ENCODE measurements around the gene TFAP2D. TPM values are rescaled to one million over a fixed set of nuclear protein-coding genes. Genes with fewer than 3 reads are reported as not detected.
A peak's percentile ranks its signal among the peaks of the same experiment; 100 is the strongest.

The TFAP2D gene
- total RNA-seq, 1 donor from 2014 or later = not detected

DNA sequence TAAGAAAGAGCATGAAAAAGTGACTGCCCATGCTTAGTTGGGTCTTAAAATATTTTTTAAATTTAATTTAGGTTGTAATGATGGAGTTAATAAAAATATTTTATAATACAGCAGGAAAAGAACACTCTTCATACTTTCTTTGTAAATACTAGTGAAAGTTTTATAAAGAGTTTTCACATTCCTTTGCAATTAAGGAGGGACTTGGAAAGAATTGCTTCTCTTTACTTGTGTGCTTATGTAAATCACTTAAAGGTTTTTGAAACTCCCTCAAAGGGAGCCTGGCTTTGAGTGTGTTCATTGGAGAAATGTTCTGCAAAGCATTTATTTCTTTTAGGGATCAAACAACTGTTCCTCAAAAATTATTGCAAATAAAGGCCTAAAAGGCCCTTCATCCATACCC, 93.7 kb downstream of the TFAP2D start:
- Mint-ChIP-seq H3K27me3 (ENCODE audit: insufficient read depth, low read depth) (peaks cover 5% of the 10 kb centered on the region), H3K4me3 (no peak overlapping the region), H3K36me3 (no peaks in the 10 kb centered on the region), H3K27ac (no peak overlapping the region), H3K9me3 (peaks cover 9% of the 10 kb centered on the region), H3K4me1 (no peaks in the 10 kb centered on the region)
- Histone ChIP-seq H3K27me3 (peaks cover 17% of the 10 kb centered on the region), H3K27ac (no peak overlapping the region), H2AFZ (replicated peaks) (no peak overlapping the region), H3K79me2 (ENCODE audit: low read depth) (no peaks in the 10 kb centered on the region), H3K9me3 (ENCODE audit: low read depth) (no peaks in the 10 kb centered on the region), H3F3A (ENCODE audit: low read depth) (no peaks in the 10 kb centered on the region), H3K9ac (no peak overlapping the region), H3K4me1 (no peaks in the 10 kb centered on the region), H3K4me3 (no peak overlapping the region), H4K20me1 (ENCODE audit: low read depth) (no peaks in the 10 kb centered on the region), H3K4me2 (no peak overlapping the region), H3K36me3 (no peaks in the 10 kb centered on the region)
- no peak for DNase-seq (ENCODE audit: low spot score)
- TF ChIP-seq EZH2 (IDR thresholded peaks at IDR 0.05) = no peak
- TF ChIP-seq, protein P1, sequence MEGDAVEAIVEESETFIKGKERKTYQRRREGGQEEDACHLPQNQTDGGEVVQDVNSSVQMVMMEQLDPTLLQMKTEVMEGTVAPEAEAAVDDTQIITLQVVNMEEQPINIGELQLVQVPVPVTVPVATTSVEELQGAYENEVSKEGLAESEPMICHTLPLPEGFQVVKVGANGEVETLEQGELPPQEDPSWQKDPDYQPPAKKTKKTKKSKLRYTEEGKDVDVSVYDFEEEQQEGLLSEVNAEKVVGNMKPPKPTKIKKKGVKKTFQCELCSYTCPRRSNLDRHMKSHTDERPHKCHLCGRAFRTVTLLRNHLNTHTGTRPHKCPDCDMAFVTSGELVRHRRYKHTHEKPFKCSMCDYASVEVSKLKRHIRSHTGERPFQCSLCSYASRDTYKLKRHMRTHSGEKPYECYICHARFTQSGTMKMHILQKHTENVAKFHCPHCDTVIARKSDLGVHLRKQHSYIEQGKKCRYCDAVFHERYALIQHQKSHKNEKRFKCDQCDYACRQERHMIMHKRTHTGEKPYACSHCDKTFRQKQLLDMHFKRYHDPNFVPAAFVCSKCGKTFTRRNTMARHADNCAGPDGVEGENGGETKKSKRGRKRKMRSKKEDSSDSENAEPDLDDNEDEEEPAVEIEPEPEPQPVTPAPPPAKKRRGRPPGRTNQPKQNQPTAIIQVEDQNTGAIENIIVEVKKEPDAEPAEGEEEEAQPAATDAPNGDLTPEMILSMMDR (IDR thresholded peaks at IDR 0.05) = no peak
- TF ChIP-seq EZH2phosphoT487 (IDR thresholded peaks at IDR 0.05) = no peak

DNA sequence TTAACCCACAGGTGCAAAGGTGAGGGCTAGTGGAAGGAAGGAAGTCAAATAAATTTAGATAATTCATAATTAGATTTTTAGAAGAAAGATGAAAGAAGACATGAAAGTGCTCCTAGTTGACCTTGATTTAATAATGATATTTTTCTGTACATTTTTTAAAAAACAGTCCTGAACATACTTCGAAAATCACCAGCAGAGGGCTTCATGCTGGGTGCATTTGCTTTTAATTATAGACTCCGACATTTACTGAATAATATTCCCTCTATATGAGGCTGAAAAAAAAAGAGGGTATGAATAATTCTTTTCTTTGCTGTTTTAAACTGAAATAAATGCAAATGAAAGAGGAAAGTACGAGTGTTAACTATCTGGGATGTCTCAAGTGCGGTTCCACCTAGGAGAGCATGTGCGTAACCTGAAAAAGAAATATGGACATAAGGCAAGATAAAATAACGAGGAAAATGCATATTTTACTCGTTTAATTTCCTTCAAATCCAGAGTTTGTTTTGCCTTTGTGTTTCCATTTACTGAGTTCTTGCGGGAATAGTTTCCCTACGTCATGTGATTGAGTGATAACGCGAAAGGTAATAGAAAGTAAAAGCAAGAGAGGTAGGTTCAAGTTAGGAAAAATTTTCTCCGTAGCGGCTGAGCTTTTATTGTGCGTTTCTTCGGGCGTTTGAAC, 102.2 kb downstream of the TFAP2D start:
- Histone ChIP-seq H3K4me2 (peak overlapping the region; percentile 70), H3K79me2 (ENCODE audit: low read depth) (no peaks in the 10 kb centered on the region), H3K27me3 (peaks cover 84% of the 10 kb centered on the region), H3K4me3 (peak overlapping the region; percentile 40), H3K27ac (no peak overlapping the region), H3K36me3 (no peaks in the 10 kb centered on the region), H3K9me3 (ENCODE audit: low read depth) (no peaks in the 10 kb centered on the region), H2AFZ (replicated peaks) (no peak overlapping the region), H4K20me1 (ENCODE audit: low read depth) (peaks cover 13% of the 10 kb centered on the region), H3F3A (ENCODE audit: low read depth) (peaks cover 18% of the 10 kb centered on the region), H3K9ac (no peak overlapping the region), H3K4me1 (peaks cover 13% of the 10 kb centered on the region)
- Mint-ChIP-seq H3K27ac (no peak overlapping the region), H3K4me3 (peak overlapping the region; percentile 80), H3K4me1 (peaks cover 20% of the 10 kb centered on the region), H3K36me3 (no peaks in the 10 kb centered on the region), H3K27me3 (ENCODE audit: insufficient read depth, low read depth) (peaks cover 50% of the 10 kb centered on the region), H3K9me3 (peaks cover 10% of the 10 kb centered on the region)
- DNase-seq (ENCODE audit: low spot score) = no peak
- no peak for TF ChIP-seq EZH2 (IDR thresholded peaks at IDR 0.05)
- TF ChIP-seq, protein P1 (IDR thresholded peaks at IDR 0.05) = peak; percentile 32
- TF ChIP-seq EZH2phosphoT487 (IDR thresholded peaks at IDR 0.05) = peak; percentile 10

DNA sequence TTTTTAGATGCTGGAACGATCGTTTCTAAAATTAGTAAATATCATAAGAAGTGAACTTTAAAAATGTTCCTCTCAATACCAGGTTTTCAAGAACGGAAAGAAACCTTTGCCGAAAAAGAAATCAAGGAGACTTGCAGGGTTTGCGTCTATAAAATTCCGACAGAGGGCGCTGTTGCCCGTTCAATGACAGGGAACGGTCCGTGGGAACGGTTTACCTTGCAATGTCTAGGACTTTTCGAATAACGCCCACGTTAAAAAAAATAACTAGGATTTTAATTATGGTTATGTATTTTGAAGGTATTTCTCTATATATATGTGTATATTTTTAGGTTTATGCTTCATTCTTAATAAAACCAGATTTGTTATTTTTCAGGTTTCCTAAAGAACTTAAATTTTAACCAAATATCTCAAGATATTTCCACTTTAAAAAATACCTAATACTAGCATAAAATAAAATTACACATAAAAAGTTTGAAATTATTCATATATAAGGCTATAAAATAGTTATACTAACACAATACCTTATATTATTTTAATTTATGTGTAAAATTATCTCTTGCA, 102.9 kb downstream of the TFAP2D start:
- TF ChIP-seq, protein P1 (IDR thresholded peaks at IDR 0.05) = peak; percentile 97
- TF ChIP-seq EZH2 (IDR thresholded peaks at IDR 0.05) = no peak

More for the DNA sequence above, 102.9 kb downstream of the TFAP2D start:
- H3K27me3 Mint-ChIP-seq (ENCODE audit: insufficient read depth, low read depth) = peaks cover 56% of the 10 kb centered on the region
- H3K4me1 Mint-ChIP-seq = peaks cover 23% of the 10 kb centered on the region
- peaks cover 24% of the 10 kb centered on the region for H3F3A ChIP-seq (ENCODE audit: low read depth)
- peaks cover 19% of the 10 kb centered on the region for H4K20me1 ChIP-seq (ENCODE audit: low read depth)
- peaks cover 19% of the 10 kb centered on the region for H3K4me1 ChIP-seq
- H3K9me3 Mint-ChIP-seq = peaks cover 4% of the 10 kb centered on the region
- peak overlapping the region; percentile 80 for H3K4me3 Mint-ChIP-seq
- H3K36me3 ChIP-seq = no peaks in the 10 kb centered on the region
- no peaks in the 10 kb centered on the region for H3K79me2 ChIP-seq (ENCODE audit: low read depth)
- H3K9ac ChIP-seq = no peak overlapping the region
- H3K27ac ChIP-seq = no peak overlapping the region
- peak overlapping the region; percentile 40 for H3K4me3 ChIP-seq
- no peak overlapping the region for H2AFZ ChIP-seq (replicated peaks)
- no peak overlapping the region for H3K27ac Mint-ChIP-seq
- no peaks in the 10 kb centered on the region for H3K9me3 ChIP-seq (ENCODE audit: low read depth)
- peak overlapping the region; percentile 70 for H3K4me2 ChIP-seq
- no peaks in the 10 kb centered on the region for H3K36me3 Mint-ChIP-seq
- peak; percentile 87 for DNase-seq (ENCODE audit: low spot score)
- peaks cover 90% of the 10 kb centered on the region for H3K27me3 ChIP-seq

Measured in neural progenitor cell (in vitro differentiated cells).